CD4-positive, alpha-beta T cell (primary cell): Measurements from ENCODE around the gene ST6GAL1. TPM values are rescaled to one million over a fixed set of nuclear protein-coding genes. Genes with fewer than 3 reads are reported as not detected.
A peak's percentile ranks its signal among the peaks of the same experiment; 100 is the strongest.

Source experiments
- ATAC-seq: fragments of 200-7000 bp; cut with Tn5 transposase; one replicate; pipeline ENCODE4 v1.10.0; 2022; ENCODE audit warnings: mild to moderate bottlenecking; ENCODE audit not compliant: poor library complexity
- CTCF ChIA-PET: fragments of 350-600 bp; sonication (Branson Sonifier 250); formaldehyde crosslinking; loops from one replicate; lab custom pipeline; 2021; ENCODE audit warnings: antibody characterized with exemption, inconsistent platforms; lab: Charles Lee
- POLR2A ChIA-PET: fragments of 350-600 bp; sonication (Branson Sonifier 250); formaldehyde crosslinking; loops from one replicate; lab custom pipeline; 2021; ENCODE audit warnings: antibody characterized with exemption, inconsistent platforms; lab: Charles Lee
- DNase-seq, 14 experiments: peaks; one replicate each; pipeline ENCODE4 v3.0.0-alpha.2; 2013 to 2020; ENCODE audit warnings: mixed read lengths in 2 of 14
- H3K27ac ChIP-seq, 2 donors: one replicate each; pipeline versions ENCODE4 v1.5.1 to v1.7.0; 2013; ENCODE audit warnings: low read length in 2 of 2, low read depth in 1 of 2, mild to moderate bottlenecking in 1 of 2
- H3K27me3 ChIP-seq, 2 experiments: 1 replicate in 1 of 2; 2 replicates in 1 of 2; pipeline versions ENCODE4 v1.6.1 to v1.7.0; 2013; ENCODE audit warnings: low read length in 2 of 2, control low read depth in 1 of 2, mild to moderate bottlenecking in 1 of 2, moderate library complexity in 1 of 2; ENCODE audit not compliant: insufficient read depth in 2 of 2, control insufficient read depth in 1 of 2
- H3K36me3 ChIP-seq: one replicate; pipeline ENCODE4 v1.6.1; 2013; ENCODE audit warnings: low read length, control low read depth; ENCODE audit not compliant: insufficient read depth
- H3K4me1 ChIP-seq: one replicate; pipeline ENCODE4 v1.6.1; 2013; ENCODE audit warnings: low read length, control low read depth; ENCODE audit not compliant: insufficient read depth
- H3K4me3 ChIP-seq: one replicate; pipeline ENCODE4 v1.5.1; 2013; ENCODE audit warnings: mild to moderate bottlenecking, low read length, moderate library complexity
- H3K9me3 ChIP-seq, 2 experiments: 1 replicate in 1 of 2; 2 replicates in 1 of 2; pipeline versions ENCODE4 v1.6.1 to v1.7.0; 2013; ENCODE audit warnings: low read length in 2 of 2, mild to moderate bottlenecking in 2 of 2, control low read depth in 1 of 2, moderate library complexity in 1 of 2; ENCODE audit not compliant: control insufficient read depth in 1 of 2, insufficient read depth in 1 of 2
- H3K27ac Mint-ChIP-seq: one replicate; pipeline ENCODE4 v1.8.0; 2020; ENCODE audit warnings: mixed read lengths
- H3K27me3 Mint-ChIP-seq: one replicate; pipeline ENCODE4 v1.8.0; 2021; ENCODE audit warnings: mixed read lengths
- H3K36me3 Mint-ChIP-seq: one replicate; pipeline ENCODE4 v1.8.0; 2021; ENCODE audit warnings: low read depth, mixed read lengths
- H3K4me1 Mint-ChIP-seq: one replicate; pipeline ENCODE4 v1.8.0; 2021; ENCODE audit warnings: low read depth, mixed read lengths
- H3K4me3 Mint-ChIP-seq: one replicate; pipeline ENCODE4 v1.8.0; 2020; ENCODE audit warnings: mild to moderate bottlenecking, mixed read lengths
- H3K9me3 Mint-ChIP-seq: one replicate; pipeline ENCODE4 v1.8.0; 2020; ENCODE audit warnings: mixed read lengths
- intact Hi-C, 2 experiments: fragments of 100-400 bp; cut with DNase I in 1 of 2; cut with micrococcal nuclease in 1 of 2; formaldehyde crosslinking; loops; one replicate each; pipeline versions ENCODE4 v1.15.1 to v1.9.0; 2023 to 2025; cut with DNase I, micrococcal nuclease
- total RNA-seq, 174 experiments: library from RNA in 2 of 174; stranded (reverse) in 2 of 174; gene quantifications; one replicate each; pipeline ENCODE4 v1.2.3 and lab custom pipeline; 2021 to 2026
- TF ChIP-seq, protein P1 (sequence below): fragments of 200-600 bp; IDR thresholded peaks from one replicate; pipeline ENCODE4 v1.8.0; 2022; ENCODE audit warnings: antibody characterized with exemption, mild to moderate bottlenecking

ST6GAL1 gene
- total RNA-seq, 2 experiments from 2014 or later, result 27.6 to 29.1 TPM

DNA sequence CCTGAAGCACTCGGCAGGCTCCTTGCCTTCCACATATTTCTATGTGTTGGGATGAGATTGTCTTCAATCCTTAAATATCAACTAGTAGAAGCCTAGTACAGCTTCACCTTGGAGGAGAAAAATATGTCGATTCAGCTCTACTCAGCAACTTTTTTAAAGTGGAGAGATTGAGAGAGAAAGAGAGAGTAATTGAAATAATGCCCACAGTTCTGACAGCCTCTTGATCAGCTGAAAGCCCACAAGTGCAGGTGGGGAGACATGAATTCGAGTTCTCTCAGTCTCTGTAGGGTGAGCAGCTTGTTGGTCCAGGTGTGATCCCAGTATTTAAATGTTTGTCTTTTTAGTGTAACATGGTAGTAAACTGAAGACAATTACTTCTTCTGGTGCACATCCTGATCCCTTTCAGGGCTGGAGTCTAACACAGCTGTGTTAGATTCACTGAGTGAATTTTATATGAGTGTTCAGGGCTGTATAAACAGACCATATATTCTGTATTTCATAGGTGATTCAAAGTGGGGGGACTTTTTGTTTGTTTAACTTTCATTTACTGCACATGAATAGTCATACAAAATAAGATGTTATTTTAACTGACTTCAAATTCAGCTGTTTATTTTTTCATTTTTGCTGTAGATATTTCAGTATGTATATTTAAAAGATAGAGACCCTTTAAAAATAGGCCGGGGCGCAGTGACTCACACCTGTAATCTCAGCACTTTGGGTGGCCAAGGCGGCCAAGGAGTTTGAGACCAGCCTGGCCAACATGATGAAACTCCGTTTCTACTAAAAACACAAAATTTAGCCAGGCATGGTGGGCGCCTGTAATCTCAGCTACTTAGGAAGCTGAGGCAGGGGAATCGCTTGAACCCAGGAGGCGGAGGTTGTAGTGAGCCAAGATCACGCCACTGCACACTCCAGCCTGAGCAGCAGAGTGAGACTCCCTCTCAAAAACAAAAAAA is 64.0 kb downstream of the ST6GAL1 start:
- intact Hi-C loops, result no loop called here
- ChIA-PET CTCF (interaction anchor here (1.0 kb wide), 1 partner anchor 145 kb away, joined by 3 read pairs; the partner anchor contains the start of gene RPL39L), POLR2A (interaction anchor here (4.1 kb wide), 1 partner anchor 33 kb away, joined by 16 read pairs; no protein-coding TSS in a partner anchor)
- Histone ChIP-seq H3K27me3 (no peaks in the 10 kb centered on the region), H3K4me3 (no peak overlapping the region), H3K36me3 (peaks cover 58% of the 10 kb centered on the region), H3K9me3 (no peaks in the 10 kb centered on the region), H3K4me1 (peaks cover 16% of the 10 kb centered on the region), H3K27ac (no peak overlapping the region)
- TF ChIP-seq, protein P1, sequence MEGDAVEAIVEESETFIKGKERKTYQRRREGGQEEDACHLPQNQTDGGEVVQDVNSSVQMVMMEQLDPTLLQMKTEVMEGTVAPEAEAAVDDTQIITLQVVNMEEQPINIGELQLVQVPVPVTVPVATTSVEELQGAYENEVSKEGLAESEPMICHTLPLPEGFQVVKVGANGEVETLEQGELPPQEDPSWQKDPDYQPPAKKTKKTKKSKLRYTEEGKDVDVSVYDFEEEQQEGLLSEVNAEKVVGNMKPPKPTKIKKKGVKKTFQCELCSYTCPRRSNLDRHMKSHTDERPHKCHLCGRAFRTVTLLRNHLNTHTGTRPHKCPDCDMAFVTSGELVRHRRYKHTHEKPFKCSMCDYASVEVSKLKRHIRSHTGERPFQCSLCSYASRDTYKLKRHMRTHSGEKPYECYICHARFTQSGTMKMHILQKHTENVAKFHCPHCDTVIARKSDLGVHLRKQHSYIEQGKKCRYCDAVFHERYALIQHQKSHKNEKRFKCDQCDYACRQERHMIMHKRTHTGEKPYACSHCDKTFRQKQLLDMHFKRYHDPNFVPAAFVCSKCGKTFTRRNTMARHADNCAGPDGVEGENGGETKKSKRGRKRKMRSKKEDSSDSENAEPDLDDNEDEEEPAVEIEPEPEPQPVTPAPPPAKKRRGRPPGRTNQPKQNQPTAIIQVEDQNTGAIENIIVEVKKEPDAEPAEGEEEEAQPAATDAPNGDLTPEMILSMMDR, result no peak
- peak overlapping the region; percentile 50 for H3K27ac Mint-ChIP-seq
- DNase-seq (no peak), ATAC-seq (no peak)
- no peaks in the 10 kb centered on the region for H3K9me3 Mint-ChIP-seq
- peaks cover 56% of the 10 kb centered on the region for H3K36me3 Mint-ChIP-seq
- H3K27me3 Mint-ChIP-seq, result no peaks in the 10 kb centered on the region
- no peak overlapping the region for H3K4me3 Mint-ChIP-seq
- peaks cover 52% of the 10 kb centered on the region for H3K4me1 Mint-ChIP-seq

DNA sequence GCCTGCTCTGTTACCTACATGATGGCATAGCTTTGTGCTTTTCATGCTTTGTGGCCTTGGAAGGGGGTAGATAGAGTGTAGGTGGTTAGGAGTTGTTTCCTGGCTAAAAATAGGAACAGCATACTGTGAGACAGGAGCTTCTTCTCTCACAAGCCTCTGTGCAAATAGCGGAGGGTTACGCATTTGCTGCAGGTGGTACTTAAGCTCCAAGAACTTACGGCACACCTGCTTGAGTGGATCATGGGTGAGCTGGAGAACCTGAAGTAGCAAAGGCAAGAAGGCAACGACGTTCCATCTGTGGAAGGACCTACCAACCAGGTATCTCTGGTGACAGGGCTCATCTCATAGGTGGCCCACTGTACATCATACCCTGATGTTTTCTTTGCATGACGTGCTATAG is 66.0 kb downstream of the ST6GAL1 start:
- Histone ChIP-seq H3K9me3 (no peaks in the 10 kb centered on the region), H3K4me1 (peaks cover 31% of the 10 kb centered on the region), H3K36me3 (peaks cover 46% of the 10 kb centered on the region), H3K4me3 (no peak overlapping the region), H3K27ac (no peak overlapping the region), H3K27me3 (no peaks in the 10 kb centered on the region)
- no peak overlapping the region for H3K4me3 Mint-ChIP-seq
- no peaks in the 10 kb centered on the region for H3K9me3 Mint-ChIP-seq
- peaks cover 56% of the 10 kb centered on the region for H3K4me1 Mint-ChIP-seq
- CTCF ChIA-PET, result interaction anchor here (0.9 kb wide), 1 partner anchor 16 kb away, joined by 3 read pairs; no protein-coding TSS in a partner anchor
- H3K27me3 Mint-ChIP-seq, result no peaks in the 10 kb centered on the region
- ATAC-seq (no peak), DNase-seq (no peak)
- intact Hi-C loops, result no loop called here
- TF ChIP-seq, protein P1, result no peak
- no peak overlapping the region for H3K27ac Mint-ChIP-seq
- POLR2A ChIA-PET, result interaction anchor here (0.9 to 4.1 kb wide), 4 partner anchors 10 to 88 kb away, joined by 3 to 16 read pairs (median 4); no protein-coding TSS in a partner anchor
- peaks cover 52% of the 10 kb centered on the region for H3K36me3 Mint-ChIP-seq

DNA sequence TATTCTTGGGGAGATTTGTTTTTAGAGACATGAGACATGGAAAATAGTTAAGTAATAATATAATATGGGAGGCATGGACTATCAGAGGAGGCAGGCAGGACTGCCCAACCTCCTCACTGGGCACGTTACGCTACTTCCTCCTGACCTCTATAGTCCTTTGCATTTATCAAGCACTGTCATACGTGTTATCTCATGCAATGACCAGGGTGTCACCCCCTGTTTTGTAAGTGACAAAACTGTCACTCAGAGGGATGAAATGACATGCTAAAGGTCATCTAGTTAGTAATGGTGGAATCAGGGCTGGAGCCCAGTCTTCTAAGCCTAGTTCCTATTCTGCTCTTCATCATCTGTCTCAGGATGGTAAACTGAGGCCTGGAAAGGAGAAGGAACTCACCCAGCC is 66.7 kb downstream of the ST6GAL1 start:
- Mint-ChIP-seq H3K4me1 (peaks cover 56% of the 10 kb centered on the region), H3K36me3 (peaks cover 49% of the 10 kb centered on the region), H3K27me3 (no peaks in the 10 kb centered on the region), H3K27ac (peak overlapping the region; percentile 32), H3K4me3 (no peak overlapping the region), H3K9me3 (no peaks in the 10 kb centered on the region)
- no peak for ATAC-seq
- intact Hi-C loops, result no loop called here
- no peak for DNase-seq
- Histone ChIP-seq H3K36me3 (peaks cover 39% of the 10 kb centered on the region), H3K9me3 (no peaks in the 10 kb centered on the region), H3K27me3 (no peaks in the 10 kb centered on the region), H3K4me3 (no peak overlapping the region), H3K27ac (peak overlapping the region in 1 of 2 donors; percentile 48), H3K4me1 (peaks cover 26% of the 10 kb centered on the region)
- ChIA-PET CTCF (no interaction called here), POLR2A (interaction anchor here (0.9 to 4.1 kb wide), 3 partner anchors 9 to 81 kb away, joined by 3 to 16 read pairs (median 4); no protein-coding TSS in a partner anchor)
- TF ChIP-seq, protein P1, result no peak
